ENCODE measurements around the gene OSR1.

OSR1 gene

DNA sequence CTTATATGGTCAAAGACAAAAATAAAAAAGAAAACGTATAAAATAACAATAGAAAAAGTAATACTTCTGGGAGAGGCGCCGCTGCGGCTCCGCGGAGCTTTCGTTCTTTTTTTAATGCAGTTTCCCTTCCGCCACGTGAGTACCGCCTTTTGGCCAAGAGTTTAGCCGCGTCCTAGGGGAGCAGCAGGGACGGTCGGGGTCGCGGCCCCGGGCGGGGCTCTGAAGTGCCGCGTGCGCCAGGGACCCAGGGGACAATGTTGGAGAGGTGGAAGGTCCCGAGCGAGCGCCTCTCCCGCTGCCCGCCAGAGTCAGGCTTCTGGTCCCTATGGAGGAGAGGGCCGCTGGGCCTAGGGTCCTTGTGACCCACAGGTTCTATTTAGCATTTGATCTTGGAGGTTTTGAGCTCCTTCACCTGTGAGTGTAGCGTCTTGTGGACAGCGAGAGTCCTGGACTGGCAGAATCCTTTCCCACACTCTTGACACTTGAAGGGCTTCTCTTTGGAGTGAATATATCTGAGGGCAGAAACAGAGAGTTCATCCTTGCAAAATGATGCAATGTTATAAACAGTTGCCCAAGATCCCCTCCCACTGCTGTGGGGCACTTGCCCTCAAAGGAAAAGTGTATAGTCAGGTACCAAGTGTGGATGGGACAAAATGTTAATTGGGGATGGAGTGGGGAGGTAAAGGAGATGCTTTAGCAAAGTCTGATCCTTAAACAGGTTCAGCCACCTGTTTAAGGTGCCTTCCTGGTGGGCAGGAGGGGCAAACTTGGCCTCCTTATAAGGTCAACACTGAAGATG lies 6.3 kb downstream of the OSR1 start:
- no peaks in the 10 kb centered on the region for H3K36me3 ChIP-seq (ENCODE audit: insufficient read depth)
- H4K20me1 ChIP-seq (ENCODE audit: insufficient read depth) = no peaks in the 10 kb centered on the region
- H3K27me3 ChIP-seq (ENCODE audit: insufficient read depth, low read depth) = no peaks in the 10 kb centered on the region; the same call in 1 of the 2 replicates
- H3K4me2 ChIP-seq = no peak overlapping the region
- no peak overlapping the region for H3K27ac ChIP-seq
- no peak overlapping the region for H3K9ac ChIP-seq
- H2AFZ ChIP-seq (ENCODE audit: low read depth) = no peak overlapping the region
- no peak for TF ChIP-seq CTCF (conservative IDR thresholded peaks at IDR 0.05; ENCODE audit: low read depth, low read length)
- H3K4me1 ChIP-seq (ENCODE audit: low read depth, poor library complexity, severe bottlenecking) = no peaks in the 10 kb centered on the region
- H3K79me2 ChIP-seq (ENCODE audit: insufficient read depth, low read depth) = no peaks in the 10 kb centered on the region
- H3K4me3 ChIP-seq (IDR thresholded peaks at IDR 0.05; ENCODE audit: insufficient read depth, low read depth, low read length) = no peak overlapping the region

- H3K36me3 ChIP-seq (ENCODE audit: insufficient read depth) = no peaks in the 10 kb centered on the region
- no peaks in the 10 kb centered on the region for H3K79me2 ChIP-seq (ENCODE audit: insufficient read depth, low read depth)
- no peak overlapping the region for H3K4me3 ChIP-seq (IDR thresholded peaks at IDR 0.05; ENCODE audit: insufficient read depth, low read depth, low read length)
- H3K4me2 ChIP-seq = no peak overlapping the region
- H3K4me1 ChIP-seq (ENCODE audit: low read depth, poor library complexity, severe bottlenecking) = no peaks in the 10 kb centered on the region
- no peak overlapping the region for H3K27ac ChIP-seq
- H3K27me3 ChIP-seq (ENCODE audit: insufficient read depth, low read depth) = no peaks in the 10 kb centered on the region
- no peak overlapping the region for H2AFZ ChIP-seq (ENCODE audit: low read depth)
- H3K9ac ChIP-seq = no peak overlapping the region
- TF ChIP-seq CTCF (conservative IDR thresholded peaks at IDR 0.05; ENCODE audit: low read depth, low read length) = no peak
- no peaks in the 10 kb centered on the region for H4K20me1 ChIP-seq (ENCODE audit: insufficient read depth)
These were observed 6.9 kb downstream of the OSR1 start for GRCh38 chr2:19351499-19351898.

DNA sequence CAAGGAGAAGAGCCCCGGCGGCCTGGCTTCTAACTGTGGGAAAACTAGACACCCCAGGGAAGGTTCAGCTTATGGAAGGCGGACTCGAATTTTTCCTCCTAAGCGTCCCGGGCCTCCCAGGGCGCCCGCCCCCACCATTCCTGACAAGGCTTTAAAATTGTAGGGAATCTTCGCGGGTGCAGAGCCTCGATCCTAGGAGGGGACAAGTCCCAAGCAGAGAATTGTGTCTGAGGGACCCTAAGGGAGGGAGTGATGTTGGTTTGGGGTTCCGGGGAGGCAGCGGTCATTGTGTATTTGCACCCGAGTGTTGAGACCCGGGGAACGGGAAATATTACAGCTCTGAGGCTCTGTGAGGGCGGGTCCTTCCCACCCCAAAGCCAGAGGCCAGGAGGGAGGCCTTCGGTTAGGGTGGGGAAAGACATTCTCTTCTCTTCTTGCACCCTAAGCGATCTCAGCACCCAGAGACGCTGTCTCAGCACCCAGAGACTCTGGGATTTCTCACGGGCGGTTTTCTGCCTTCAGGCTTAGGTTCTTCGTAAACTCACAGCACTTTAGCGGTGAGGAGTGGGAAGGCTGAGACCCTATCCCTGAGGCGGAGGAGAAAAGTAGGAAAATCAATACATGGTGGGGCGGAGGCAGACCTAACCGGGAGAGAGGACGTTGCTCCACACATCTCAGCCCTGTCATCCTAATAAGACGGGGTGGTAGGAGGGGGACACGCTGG lies 7.6 kb downstream of the OSR1 start:
- TF ChIP-seq CTCF (conservative IDR thresholded peaks at IDR 0.05; ENCODE audit: low read depth, low read length) = no peak
- Histone ChIP-seq H3K4me1 (ENCODE audit: low read depth, poor library complexity, severe bottlenecking) (no peaks in the 10 kb centered on the region), H3K4me3 (IDR thresholded peaks at IDR 0.05; ENCODE audit: insufficient read depth, low read depth, low read length) (no peak overlapping the region), H3K36me3 (ENCODE audit: insufficient read depth) (no peaks in the 10 kb centered on the region), H3K9ac (no peak overlapping the region), H3K79me2 (ENCODE audit: insufficient read depth, low read depth) (no peaks in the 10 kb centered on the region), H4K20me1 (ENCODE audit: insufficient read depth) (no peaks in the 10 kb centered on the region), H2AFZ (ENCODE audit: low read depth) (no peak overlapping the region), H3K27ac (no peak overlapping the region), H3K27me3 (ENCODE audit: insufficient read depth, low read depth) (no peaks in the 10 kb centered on the region), H3K4me2 (no peak overlapping the region)

GRCh38 chr2:19349911-19350677 lies 8.3 kb downstream of the OSR1 start:
- no peak overlapping the region for H2AFZ ChIP-seq (ENCODE audit: low read depth)
- H3K4me3 ChIP-seq (IDR thresholded peaks at IDR 0.05; ENCODE audit: insufficient read depth, low read depth, low read length) = no peak overlapping the region
- no peak overlapping the region for H3K27ac ChIP-seq

More at GRCh38 chr2:19349911-19350677, 8.3 kb downstream of the OSR1 start:
- Histone ChIP-seq H3K79me2 (ENCODE audit: insufficient read depth, low read depth) (no peaks in the 10 kb centered on the region), H3K4me1 (ENCODE audit: low read depth, poor library complexity, severe bottlenecking) (no peaks in the 10 kb centered on the region), H3K36me3 (ENCODE audit: insufficient read depth) (no peaks in the 10 kb centered on the region), H4K20me1 (ENCODE audit: insufficient read depth) (no peaks in the 10 kb centered on the region), H3K27me3 (ENCODE audit: insufficient read depth, low read depth) (no peaks in the 10 kb centered on the region), H3K4me2 (no peak overlapping the region), H3K9ac (no peak overlapping the region)
- TF ChIP-seq CTCF (conservative IDR thresholded peaks at IDR 0.05; ENCODE audit: low read depth, low read length) = peak; percentile 65

Data from KMS-11 (cell line).